GM23338 (cell line): ENCODE measurements around the gene INPP5K. TPM values are rescaled to one million over a fixed set of nuclear protein-coding genes. Genes with fewer than 3 reads are reported as not detected.

Experiments used
- ATAC-seq: fragments of 200-7000 bp; cut with Tn5 transposase; 3 replicates; pipeline ENCODE4 v1.9.1; 2020
- DNase-seq: peaks from one replicate; pipeline ENCODE4 v3.0.0-alpha.2; 2015; ENCODE audit warnings: low spot score
- H2AFZ ChIP-seq: fragments of 200-600 bp; sonication (generic); 2 replicates; pipeline ENCODE4 v1.8.0; 2016; ENCODE audit warnings: antibody characterized with exemption, mild to moderate bottlenecking, moderate library complexity
- H3F3A ChIP-seq: fragments of 200-600 bp; sonication (generic); replicated peaks from 2 replicates; pipeline ENCODE4 v1.8.0; 2017; ENCODE audit warnings: antibody characterized with exemption, mixed run types, low read depth
- H3K27ac ChIP-seq: fragments of 200-600 bp; sonication (generic); 2 replicates; pipeline ENCODE4 v1.6.1; 2016; ENCODE audit warnings: low read depth
- H3K27me3 ChIP-seq: fragments of 200-600 bp; sonication (generic); 2 replicates; pipeline ENCODE4 v1.8.0; 2016; ENCODE audit warnings: mild to moderate bottlenecking, mixed run types, moderate library complexity; ENCODE audit not compliant: insufficient read depth
- H3K36me3 ChIP-seq: fragments of 200-600 bp; sonication (generic); 2 replicates; pipeline ENCODE4 v1.8.0; 2016; ENCODE audit warnings: mild to moderate bottlenecking; ENCODE audit not compliant: insufficient read depth
- H3K4me1 ChIP-seq: fragments of 200-600 bp; sonication (generic); 2 replicates; pipeline ENCODE4 v1.8.0; 2016; ENCODE audit warnings: mild to moderate bottlenecking, moderate library complexity; ENCODE audit not compliant: insufficient read depth
- H3K4me2 ChIP-seq: fragments of 200-600 bp; sonication (generic); 2 replicates; pipeline ENCODE4 v1.7.1; 2017; ENCODE audit warnings: mixed run types
- H3K4me3 ChIP-seq: fragments of 200-600 bp; sonication (generic); 2 replicates; pipeline ENCODE4 v1.6.1; 2016; ENCODE audit warnings: mixed run types
- H3K79me2 ChIP-seq: fragments of 200-600 bp; sonication (generic); replicated peaks from 2 replicates; pipeline ENCODE4 v1.8.0; 2017; ENCODE audit warnings: mild to moderate bottlenecking; ENCODE audit not compliant: insufficient read depth
- H3K9me2 ChIP-seq: fragments of 200-600 bp; sonication (generic); 2 replicates; pipeline ENCODE4 v1.8.0; 2017; ENCODE audit not compliant: insufficient read depth
- H4K20me1 ChIP-seq: fragments of 200-600 bp; sonication (generic); replicated peaks from 2 replicates; pipeline ENCODE4 v1.8.0; 2017; ENCODE audit warnings: mild to moderate bottlenecking; ENCODE audit not compliant: insufficient read depth
- H3K27ac Mint-ChIP-seq: 2 replicates; pipeline ENCODE4 v1.8.0; 2020; ENCODE audit warnings: inconsistent platforms, mild to moderate bottlenecking, moderate library complexity, mixed read lengths
- H3K27me3 Mint-ChIP-seq: 3 replicates; pipeline ENCODE4 v1.8.0; 2022; ENCODE audit warnings: low read depth, mild to moderate bottlenecking, moderate library complexity, mixed read lengths, inconsistent platforms; ENCODE audit not compliant: insufficient read depth, poor library complexity
- H3K36me3 Mint-ChIP-seq: 3 replicates; pipeline ENCODE4 v1.8.0; 2021; ENCODE audit warnings: low read depth, mild to moderate bottlenecking, inconsistent platforms, moderate library complexity, mixed read lengths
- H3K4me1 Mint-ChIP-seq: 3 replicates; pipeline ENCODE4 v1.8.0; 2020; ENCODE audit warnings: mild to moderate bottlenecking, inconsistent platforms, mixed read lengths
- H3K4me3 Mint-ChIP-seq: 3 replicates; pipeline ENCODE4 v1.8.0; 2021; ENCODE audit warnings: moderate library complexity, mild to moderate bottlenecking, inconsistent platforms, mixed read lengths
- H3K9me3 Mint-ChIP-seq: 3 replicates; pipeline ENCODE4 v1.8.0; 2020; ENCODE audit warnings: moderate library complexity, mild to moderate bottlenecking, inconsistent platforms, mixed read lengths
- CREB1 ChIP-seq: fragments of 250-450 bp; sonication (Bioruptor Pico); IDR thresholded peaks from 2 replicates; pipeline ENCODE4 v1.5.0; 2020; ENCODE audit warnings: low read depth, mild to moderate bottlenecking, moderate library complexity
- EZH2 ChIP-seq: fragments of 200-600 bp; sonication (generic); IDR thresholded peaks from one replicate; pipeline ENCODE4 v1.8.0; 2017; ENCODE audit warnings: antibody characterized with exemption, mild to moderate bottlenecking, low read depth; ENCODE audit not compliant: unreplicated experiment
- EZH2phosphoT487 ChIP-seq: fragments of 200-600 bp; sonication (generic); IDR thresholded peaks from one replicate; pipeline ENCODE4 v1.8.1; 2018; ENCODE audit warnings: antibody characterized with exemption; ENCODE audit not compliant: unreplicated experiment
- JUNB ChIP-seq: IDR thresholded peaks from one replicate; pipeline ENCODE4 v1.6.1; 2016; ENCODE audit warnings: antibody characterized with exemption; ENCODE audit not compliant: unreplicated experiment
- NANOG ChIP-seq: IDR thresholded peaks from 2 replicates; pipeline ENCODE4 v1.6.1; 2016; ENCODE audit warnings: antibody characterized with exemption, borderline replicate concordance
- STAT1 ChIP-seq: IDR thresholded peaks from one replicate; pipeline ENCODE4 v1.6.1; 2016; ENCODE audit warnings: antibody characterized with exemption; ENCODE audit not compliant: unreplicated experiment
- ZNF114 ChIP-seq: fragments of 250-450 bp; sonication (Bioruptor Pico); IDR thresholded peaks from 2 replicates; pipeline ENCODE4 v1.5.0; 2020; ENCODE audit warnings: mild to moderate bottlenecking, moderate library complexity
- ZNF331 ChIP-seq: fragments of 250-450 bp; sonication (Bioruptor Pico); IDR thresholded peaks from 2 replicates; pipeline ENCODE4 v1.5.0; 2020; ENCODE audit warnings: low read depth, mild to moderate bottlenecking, moderate library complexity
- polyA plus RNA-seq: library from polyadenylated mRNA; unstranded; fragments of >200 nt; fragmentation: Nextera tagmentation; extraction: Ambion mirVana; gene quantifications from 2 replicates; pipeline ENCODE4 v1.2.1, GENCODE V29; 2016
- total RNA-seq: library from RNA; depleted of rRNA; stranded (reverse); fragments of >200 nt; shearing (Covaris generic); gene quantifications from 2 replicates; pipeline ENCODE4 v1.2.3, GENCODE V29; 2014
- TF ChIP-seq, protein P1 (sequence below): IDR thresholded peaks from 2 replicates; pipeline ENCODE4 v1.6.1; 2016; ENCODE audit warnings: antibody characterized with exemption
- TF ChIP-seq, protein P2 (sequence below): fragments of 250-450 bp; sonication (Bioruptor Pico); IDR thresholded peaks from 2 replicates; pipeline ENCODE4 v1.5.0; 2020; ENCODE audit warnings: mild to moderate bottlenecking, moderate library complexity

INPP5K gene
- total and polyA plus RNA-seq, 2 experiments from 2014 or later, result 8.4 to 29.7 TPM

DNA sequence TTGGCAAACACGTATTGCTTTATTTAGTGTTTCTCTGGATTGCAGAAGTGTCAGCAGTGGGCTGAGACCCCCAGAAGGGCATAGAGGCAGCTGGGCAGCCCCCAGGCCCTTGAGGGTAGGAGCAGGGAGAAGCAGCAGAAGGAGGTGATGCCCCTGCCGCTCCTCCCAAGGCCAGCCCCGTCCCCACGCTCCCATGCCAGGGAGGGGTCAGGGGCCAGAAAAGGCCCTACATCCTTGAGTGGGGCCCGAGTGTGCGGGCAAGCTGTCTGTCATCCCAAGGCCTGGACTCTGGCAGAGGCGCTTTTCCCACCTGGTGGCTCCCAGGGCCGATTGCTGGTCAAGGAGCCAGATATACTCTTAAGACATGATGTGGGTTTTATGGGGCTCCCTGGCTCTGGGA, 52.2 kb downstream of the INPP5K start:
- Histone ChIP-seq H3K27ac (no peak overlapping the region), H3K9me2 (no peaks in the 10 kb centered on the region), H3K27me3 (no peaks in the 10 kb centered on the region), H3F3A (peaks cover 12% of the 10 kb centered on the region; the same call in 1 of the 2 replicates), H2AFZ (no peak overlapping the region), H4K20me1 (no peaks in the 10 kb centered on the region), H3K36me3 (no peaks in the 10 kb centered on the region), H3K4me1 (peaks cover 11% of the 10 kb centered on the region), H3K4me3 (no peak overlapping the region), H3K79me2 (no peaks in the 10 kb centered on the region), H3K4me2 (no peak overlapping the region)
- Mint-ChIP-seq H3K27me3 (peaks cover 10% of the 10 kb centered on the region), H3K4me3 (no peak overlapping the region), H3K27ac (no peak overlapping the region), H3K4me1 (peaks cover 20% of the 10 kb centered on the region), H3K36me3 (peaks cover 27% of the 10 kb centered on the region), H3K9me3 (no peaks in the 10 kb centered on the region)
- DNase-seq, result no peak
- TF ChIP-seq JUNB, result no peak
- TF ChIP-seq NANOG, result no peak
- TF ChIP-seq CREB1 (CRISPR knock-in tag), result no peak
- TF ChIP-seq ZNF114 (CRISPR knock-in tag), result no peak
- no peak for ATAC-seq

DNA sequence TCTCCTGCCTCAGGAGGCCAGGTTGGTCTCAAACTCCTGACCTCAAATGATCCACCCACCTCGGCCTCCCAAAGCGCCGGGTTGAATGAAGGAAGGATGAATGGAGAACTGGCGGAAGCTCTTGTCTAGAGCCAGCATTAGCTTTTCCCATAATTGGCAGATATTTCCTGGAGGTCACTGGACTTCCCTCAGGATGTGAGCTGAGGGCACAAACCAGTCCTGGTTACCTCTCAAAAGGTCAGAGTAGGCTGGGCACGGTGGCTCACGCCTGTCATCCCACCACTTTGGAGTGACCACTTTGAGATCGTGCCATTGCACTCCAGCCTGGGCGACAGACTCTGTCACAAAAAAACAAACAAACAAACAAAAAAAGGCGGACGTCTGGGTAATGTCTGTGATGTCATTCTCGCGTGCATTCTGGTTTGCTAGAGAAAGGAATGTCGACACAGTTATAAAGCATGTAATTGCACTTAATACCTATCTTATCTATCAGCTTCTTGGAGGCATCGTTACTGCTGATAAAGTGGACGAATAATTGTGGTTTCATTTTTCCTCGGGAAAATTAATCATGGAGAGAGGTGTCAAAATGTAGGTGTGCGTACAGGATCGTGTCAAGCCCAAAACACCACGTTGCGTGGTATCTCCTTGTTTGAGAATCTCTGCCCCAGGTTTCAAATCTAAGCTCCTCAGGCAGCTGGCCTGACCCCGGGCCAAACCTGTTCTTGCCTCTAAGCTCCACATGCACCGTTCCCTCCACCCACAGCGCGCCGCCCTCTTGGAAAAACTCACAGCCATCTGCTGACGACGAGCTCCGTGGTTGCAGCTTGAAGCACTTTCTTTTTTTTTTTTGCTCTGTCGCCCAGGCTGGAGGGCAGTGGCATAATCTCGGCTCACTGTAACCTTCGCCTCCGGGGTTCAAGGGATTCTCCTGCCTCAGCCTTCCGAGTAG, 54.0 kb downstream of the INPP5K start:
- Histone ChIP-seq H3K4me2 (no peak overlapping the region), H3F3A (peaks cover 5% of the 10 kb centered on the region; the same call in 1 of the 2 replicates), H3K4me1 (no peaks in the 10 kb centered on the region), H3K4me3 (no peak overlapping the region), H3K27me3 (no peaks in the 10 kb centered on the region), H2AFZ (no peak overlapping the region), H3K79me2 (no peaks in the 10 kb centered on the region), H3K36me3 (no peaks in the 10 kb centered on the region), H3K27ac (no peak overlapping the region), H4K20me1 (no peaks in the 10 kb centered on the region), H3K9me2 (no peaks in the 10 kb centered on the region)
- Mint-ChIP-seq H3K36me3 (peaks cover 15% of the 10 kb centered on the region; the same call in 2 of the 3 replicates), H3K4me3 (no peak overlapping the region; the same call in 2 of the 3 replicates), H3K4me1 (peaks cover 5% of the 10 kb centered on the region), H3K9me3 (no peaks in the 10 kb centered on the region), H3K27ac (no peak overlapping the region), H3K27me3 (peaks cover 12% of the 10 kb centered on the region)
- DNase-seq (no peak), ATAC-seq (no peak)
- TF ChIP-seq, protein P1, sequence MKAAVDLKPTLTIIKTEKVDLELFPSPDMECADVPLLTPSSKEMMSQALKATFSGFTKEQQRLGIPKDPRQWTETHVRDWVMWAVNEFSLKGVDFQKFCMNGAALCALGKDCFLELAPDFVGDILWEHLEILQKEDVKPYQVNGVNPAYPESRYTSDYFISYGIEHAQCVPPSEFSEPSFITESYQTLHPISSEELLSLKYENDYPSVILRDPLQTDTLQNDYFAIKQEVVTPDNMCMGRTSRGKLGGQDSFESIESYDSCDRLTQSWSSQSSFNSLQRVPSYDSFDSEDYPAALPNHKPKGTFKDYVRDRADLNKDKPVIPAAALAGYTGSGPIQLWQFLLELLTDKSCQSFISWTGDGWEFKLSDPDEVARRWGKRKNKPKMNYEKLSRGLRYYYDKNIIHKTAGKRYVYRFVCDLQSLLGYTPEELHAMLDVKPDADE, result no peak
- TF ChIP-seq ZNF331 (CRISPR knock-in tag), result no peak
- TF ChIP-seq, protein P2, sequence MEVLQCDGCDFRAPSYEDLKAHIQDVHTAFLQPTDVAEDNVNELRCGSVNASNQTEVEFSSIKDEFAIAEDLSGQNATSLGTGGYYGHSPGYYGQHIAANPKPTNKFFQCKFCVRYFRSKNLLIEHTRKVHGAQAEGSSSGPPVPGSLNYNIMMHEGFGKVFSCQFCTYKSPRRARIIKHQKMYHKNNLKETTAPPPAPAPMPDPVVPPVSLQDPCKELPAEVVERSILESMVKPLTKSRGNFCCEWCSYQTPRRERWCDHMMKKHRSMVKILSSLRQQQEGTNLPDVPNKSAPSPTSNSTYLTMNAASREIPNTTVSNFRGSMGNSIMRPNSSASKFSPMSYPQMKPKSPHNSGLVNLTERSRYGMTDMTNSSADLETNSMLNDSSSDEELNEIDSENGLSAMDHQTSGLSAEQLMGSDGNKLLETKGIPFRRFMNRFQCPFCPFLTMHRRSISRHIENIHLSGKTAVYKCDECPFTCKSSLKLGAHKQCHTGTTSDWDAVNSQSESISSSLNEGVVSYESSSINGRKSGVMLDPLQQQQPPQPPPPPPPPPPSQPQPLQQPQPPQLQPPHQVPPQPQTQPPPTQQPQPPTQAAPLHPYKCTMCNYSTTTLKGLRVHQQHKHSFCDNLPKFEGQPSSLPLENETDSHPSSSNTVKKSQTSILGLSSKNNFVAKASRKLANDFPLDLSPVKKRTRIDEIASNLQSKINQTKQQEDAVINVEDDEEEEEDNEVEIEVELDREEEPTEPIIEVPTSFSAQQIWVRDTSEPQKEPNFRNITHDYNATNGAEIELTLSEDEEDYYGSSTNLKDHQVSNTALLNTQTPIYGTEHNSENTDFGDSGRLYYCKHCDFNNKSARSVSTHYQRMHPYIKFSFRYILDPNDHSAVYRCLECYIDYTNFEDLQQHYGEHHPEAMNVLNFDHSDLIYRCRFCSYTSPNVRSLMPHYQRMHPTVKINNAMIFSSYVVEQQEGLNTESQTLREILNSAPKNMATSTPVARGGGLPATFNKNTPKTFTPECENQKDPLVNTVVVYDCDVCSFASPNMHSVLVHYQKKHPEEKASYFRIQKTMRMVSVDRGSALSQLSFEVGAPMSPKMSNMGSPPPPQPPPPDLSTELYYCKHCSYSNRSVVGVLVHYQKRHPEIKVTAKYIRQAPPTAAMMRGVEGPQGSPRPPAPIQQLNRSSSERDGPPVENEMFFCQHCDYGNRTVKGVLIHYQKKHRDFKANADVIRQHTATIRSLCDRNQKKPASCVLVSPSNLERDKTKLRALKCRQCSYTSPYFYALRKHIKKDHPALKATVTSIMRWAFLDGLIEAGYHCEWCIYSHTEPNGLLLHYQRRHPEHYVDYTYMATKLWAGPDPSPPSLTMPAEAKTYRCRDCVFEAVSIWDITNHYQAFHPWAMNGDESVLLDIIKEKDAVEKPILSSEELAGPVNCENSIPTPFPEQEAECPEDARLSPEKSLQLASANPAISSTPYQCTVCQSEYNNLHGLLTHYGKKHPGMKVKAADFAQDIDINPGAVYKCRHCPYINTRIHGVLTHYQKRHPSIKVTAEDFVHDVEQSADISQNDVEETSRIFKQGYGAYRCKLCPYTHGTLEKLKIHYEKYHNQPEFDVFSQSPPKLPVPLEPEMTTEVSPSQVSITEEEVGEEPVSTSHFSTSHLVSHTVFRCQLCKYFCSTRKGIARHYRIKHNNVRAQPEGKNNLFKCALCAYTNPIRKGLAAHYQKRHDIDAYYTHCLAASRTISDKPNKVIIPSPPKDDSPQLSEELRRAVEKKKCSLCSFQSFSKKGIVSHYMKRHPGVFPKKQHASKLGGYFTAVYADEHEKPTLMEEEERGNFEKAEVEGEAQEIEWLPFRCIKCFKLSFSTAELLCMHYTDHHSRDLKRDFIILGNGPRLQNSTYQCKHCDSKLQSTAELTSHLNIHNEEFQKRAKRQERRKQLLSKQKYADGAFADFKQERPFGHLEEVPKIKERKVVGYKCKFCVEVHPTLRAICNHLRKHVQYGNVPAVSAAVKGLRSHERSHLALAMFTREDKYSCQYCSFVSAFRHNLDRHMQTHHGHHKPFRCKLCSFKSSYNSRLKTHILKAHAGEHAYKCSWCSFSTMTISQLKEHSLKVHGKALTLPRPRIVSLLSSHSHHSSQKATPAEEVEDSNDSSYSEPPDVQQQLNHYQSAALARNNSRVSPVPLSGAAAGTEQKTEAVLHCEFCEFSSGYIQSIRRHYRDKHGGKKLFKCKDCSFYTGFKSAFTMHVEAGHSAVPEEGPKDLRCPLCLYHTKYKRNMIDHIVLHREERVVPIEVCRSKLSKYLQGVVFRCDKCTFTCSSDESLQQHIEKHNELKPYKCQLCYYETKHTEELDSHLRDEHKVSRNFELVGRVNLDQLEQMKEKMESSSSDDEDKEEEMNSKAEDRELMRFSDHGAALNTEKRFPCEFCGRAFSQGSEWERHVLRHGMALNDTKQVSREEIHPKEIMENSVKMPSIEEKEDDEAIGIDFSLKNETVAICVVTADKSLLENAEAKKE (CRISPR knock-in tag), result no peak
- no peak for TF ChIP-seq STAT1
- TF ChIP-seq NANOG, result no peak
- no peak for TF ChIP-seq EZH2phosphoT487
- TF ChIP-seq ZNF114 (CRISPR knock-in tag), result no peak
- TF ChIP-seq CREB1 (CRISPR knock-in tag), result no peak
- TF ChIP-seq JUNB, result no peak
- no peak for TF ChIP-seq EZH2
